Mesenchymal stem cell (in vitro differentiated cells and primary cell): ENCODE measurements around the gene PHRF1.

Experiments used
- DNase-seq: peaks from one replicate; pipeline ENCODE4 v3.0.0-alpha.2; 2013
- H2AFZ ChIP-seq: one replicate; pipeline ENCODE4 v1.6.1; 2013; ENCODE audit warnings: low read depth, mild to moderate bottlenecking, control low read depth, inconsistent platforms, low read length, moderate library complexity
- H2AK5ac ChIP-seq: 2 replicates; pipeline ENCODE4 v1.6.1; 2013; ENCODE audit warnings: low read length, moderate library complexity, mild to moderate bottlenecking, inconsistent platforms; ENCODE audit not compliant: severe bottlenecking
- H2BK120ac ChIP-seq: one replicate; pipeline ENCODE4 v1.6.1; 2013; ENCODE audit warnings: low read depth, mild to moderate bottlenecking, inconsistent platforms, low read length, moderate library complexity
- H2BK12ac ChIP-seq, 2 experiments: one replicate each; pipeline ENCODE4 v1.6.1; 2013; ENCODE audit warnings: inconsistent platforms in 2 of 2, low read length in 2 of 2, mild to moderate bottlenecking in 2 of 2, moderate library complexity in 2 of 2, control low read depth in 1 of 2
- H2BK15ac ChIP-seq: one replicate; pipeline ENCODE4 v1.6.1; 2013; ENCODE audit warnings: mild to moderate bottlenecking, low read depth, inconsistent platforms; ENCODE audit not compliant: poor library complexity, severe bottlenecking
- H2BK5ac ChIP-seq: 2 replicates; pipeline ENCODE4 v1.6.1; 2013; ENCODE audit warnings: low read depth, mild to moderate bottlenecking, low read length, control low read depth, inconsistent platforms; ENCODE audit not compliant: poor library complexity, severe bottlenecking
- H3K14ac ChIP-seq, 2 experiments: one replicate each; pipeline ENCODE4 v1.6.1; 2013; ENCODE audit warnings: inconsistent platforms in 2 of 2, low read length in 2 of 2, control low read depth in 1 of 2, mild to moderate bottlenecking in 1 of 2, moderate library complexity in 1 of 2
- H3K18ac ChIP-seq, 2 experiments: one replicate each; pipeline ENCODE4 v1.6.1; 2013; ENCODE audit warnings: inconsistent platforms in 2 of 2, low read length in 2 of 2, control low read depth in 1 of 2, low read depth in 1 of 2, mild to moderate bottlenecking in 1 of 2
- H3K23ac ChIP-seq, 2 experiments: one replicate each; pipeline ENCODE4 v1.6.1; 2013; ENCODE audit warnings: inconsistent platforms in 2 of 2, low read length in 2 of 2, mild to moderate bottlenecking in 2 of 2, moderate library complexity in 2 of 2, control low read depth in 1 of 2
- H3K27ac ChIP-seq: 2 replicates; pipeline ENCODE4 v1.5.1; 2013; ENCODE audit warnings: mild to moderate bottlenecking, moderate library complexity, low read length, control low read depth, inconsistent platforms; ENCODE audit not compliant: poor library complexity, severe bottlenecking
- H3K27me3 ChIP-seq, 2 experiments: 2 replicates each; pipeline versions ENCODE4 v1.6.1 to v1.7.0; 2013; ENCODE audit warnings: low read length in 2 of 2, mild to moderate bottlenecking in 2 of 2, moderate library complexity in 2 of 2, control low read depth in 1 of 2, inconsistent platforms in 1 of 2; ENCODE audit not compliant: control insufficient read depth in 1 of 2, insufficient read depth in 1 of 2
- H3K36me3 ChIP-seq, 2 experiments: 2 replicates each; pipeline versions ENCODE4 v1.6.1 to v1.7.0; 2013; ENCODE audit warnings: low read length in 2 of 2, control low read depth in 1 of 2, inconsistent platforms in 1 of 2, low read depth in 1 of 2, mild to moderate bottlenecking in 1 of 2; ENCODE audit not compliant: insufficient read depth in 2 of 2, control insufficient read depth in 1 of 2
- H3K4ac ChIP-seq, 2 experiments: one replicate each; pipeline ENCODE4 v1.6.1; 2013; ENCODE audit warnings: inconsistent platforms in 2 of 2, low read length in 2 of 2, mild to moderate bottlenecking in 2 of 2, moderate library complexity in 2 of 2, control low read depth in 1 of 2, low read depth in 1 of 2
- H3K4me1 ChIP-seq: 2 replicates; pipeline ENCODE4 v1.6.1; 2013; ENCODE audit warnings: low read depth, low read length, control low read depth; ENCODE audit not compliant: control insufficient read depth, insufficient read depth
- H3K4me2 ChIP-seq: 2 replicates; pipeline ENCODE4 v1.6.1; 2013; ENCODE audit warnings: low read length, mild to moderate bottlenecking, inconsistent platforms; ENCODE audit not compliant: poor library complexity, severe bottlenecking
- H3K4me3 ChIP-seq, 2 experiments: 2 replicates each; pipeline versions ENCODE4 v1.5.1 to v1.7.0; 2013; ENCODE audit warnings: low read length in 2 of 2, mild to moderate bottlenecking in 2 of 2, control low read depth in 1 of 2, low read depth in 1 of 2; ENCODE audit not compliant: insufficient read depth in 1 of 2
- H3K79me1 ChIP-seq: replicated peaks from 2 replicates; pipeline ENCODE4 v1.6.1; 2013; ENCODE audit warnings: mild to moderate bottlenecking, control low read depth, low read length, inconsistent platforms; ENCODE audit not compliant: poor library complexity, severe bottlenecking
- H3K9ac ChIP-seq: 2 replicates; pipeline ENCODE4 v1.7.0; 2013; ENCODE audit warnings: mild to moderate bottlenecking, low read length, moderate library complexity
- H3K9me3 ChIP-seq: 2 replicates; pipeline ENCODE4 v1.7.0; 2013; ENCODE audit warnings: mild to moderate bottlenecking, low read length; ENCODE audit not compliant: control insufficient read depth
- H4K8ac ChIP-seq: one replicate; pipeline ENCODE4 v1.6.1; 2013; ENCODE audit warnings: inconsistent platforms, mild to moderate bottlenecking, low read length, moderate library complexity
- H4K91ac ChIP-seq: one replicate; pipeline ENCODE4 v1.6.1; 2013; ENCODE audit warnings: mild to moderate bottlenecking, low read length, inconsistent platforms
- WGBS: methylation state at CpG from one replicate; pipeline ENCODE4 v1.1.7; 2013; ENCODE audit warnings: mixed read lengths; 5-methylcytosine and 5-hydroxymethylcytosine counted together

Gene PHRF1

GRCh38 chr11:624705-625635 is 48.7 kb downstream of the PHRF1 start, which contains the start of gene CDHR5:
Gene CDHR5 (minus strand): TSS chr11:624955. CDS start chr11:624902, 53 bp downstream.
- Histone ChIP-seq H3K14ac (no peak within 1 kb of the TSS), H3K4ac (no peak within 1 kb of the TSS), H2BK120ac (no peak within 1 kb of the TSS), H3K4me2 (no peak within 1 kb of the TSS), H2BK15ac (no peak within 1 kb of the TSS), H3K79me1 (peaks cover 2% of the 10 kb centered on the region), H2BK5ac (no peak within 1 kb of the TSS), H4K8ac (no peak within 1 kb of the TSS), H2BK12ac (no peak within 1 kb of the TSS), H3K27me3 (peaks cover 18% of the 10 kb centered on the region in 2 experiments), H4K91ac (peak within 1 kb of the TSS; percentile 20), H3K18ac (no peak within 1 kb of the TSS), H3K4me3 (no peak within 1 kb of the TSS), H3K36me3 (peaks cover 0 to 49% of the 10 kb centered on the region in 2 experiments), H3K4me1 (peaks cover 27% of the 10 kb centered on the region), H2AFZ (no peak within 1 kb of the TSS), H2AK5ac (no peak within 1 kb of the TSS), H3K27ac (no peak within 1 kb of the TSS), H3K9ac (no peak within 1 kb of the TSS), H3K23ac (no peak within 1 kb of the TSS), H3K9me3 (no peaks in the 10 kb centered on the region)
- WGBS = 78% methylated on average over 33 of the region's 33 CpGs
- DNase-seq = no peak

DNA sequence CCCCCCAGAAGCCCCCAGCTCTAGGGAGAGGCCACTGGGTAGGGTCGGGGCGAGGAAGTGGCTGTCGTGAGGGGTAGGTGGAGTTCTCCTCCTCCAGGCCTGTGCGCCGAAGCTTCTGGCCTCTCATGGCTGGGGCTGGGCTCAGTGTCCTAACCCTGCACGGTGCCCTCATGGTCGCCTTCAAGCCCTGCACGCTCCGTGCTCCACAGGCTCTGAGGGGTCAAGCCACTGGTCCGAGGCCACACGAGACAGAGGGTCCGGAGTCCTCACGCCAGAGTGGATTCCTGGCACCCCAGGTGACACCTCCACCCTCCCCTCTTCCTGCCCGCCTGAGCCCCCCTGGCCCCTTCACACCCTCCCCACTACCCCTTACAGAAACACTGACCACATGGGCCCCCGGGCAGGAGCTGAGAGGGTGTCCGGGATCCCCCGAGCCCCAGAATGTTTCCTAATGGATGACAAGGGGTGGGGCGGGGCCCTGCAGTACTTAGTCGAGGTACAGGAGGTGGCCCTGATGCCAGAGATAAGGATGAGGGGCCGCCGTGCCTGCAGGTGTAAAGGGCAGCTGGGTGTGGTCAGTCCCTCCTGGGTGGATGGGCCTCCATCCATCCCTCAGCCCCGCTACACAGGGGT is 49.5 kb downstream of the PHRF1 start:
- H3K23ac ChIP-seq = no peak overlapping the region
- no peak overlapping the region for H2AK5ac ChIP-seq
- H3K9me3 ChIP-seq = no peaks in the 10 kb centered on the region
- H2AFZ ChIP-seq = no peak overlapping the region
- peaks cover 2% of the 10 kb centered on the region for H3K79me1 ChIP-seq
- no peak overlapping the region for H3K4me2 ChIP-seq
- no peak overlapping the region for H2BK120ac ChIP-seq
- no peak overlapping the region for H3K14ac ChIP-seq
- H3K27ac ChIP-seq = no peak overlapping the region
- H3K27me3 ChIP-seq = peaks cover 18% of the 10 kb centered on the region in 2 experiments
- no peak overlapping the region for H3K4ac ChIP-seq
- no peak overlapping the region for H3K18ac ChIP-seq
- no peak overlapping the region for H3K4me3 ChIP-seq
- peaks cover 0 to 46% of the 10 kb centered on the region in 2 experiments for H3K36me3 ChIP-seq
- H3K9ac ChIP-seq = no peak overlapping the region
- 86% methylated on average over 20 of the region's 22 CpGs for WGBS
- no peak overlapping the region for H2BK5ac ChIP-seq
- H2BK15ac ChIP-seq = no peak overlapping the region
- peaks cover 27% of the 10 kb centered on the region for H3K4me1 ChIP-seq
- no peak overlapping the region for H2BK12ac ChIP-seq
- peak overlapping the region; percentile 20 for H4K91ac ChIP-seq
- no peak overlapping the region for H4K8ac ChIP-seq
- DNase-seq = no peak

DNA sequence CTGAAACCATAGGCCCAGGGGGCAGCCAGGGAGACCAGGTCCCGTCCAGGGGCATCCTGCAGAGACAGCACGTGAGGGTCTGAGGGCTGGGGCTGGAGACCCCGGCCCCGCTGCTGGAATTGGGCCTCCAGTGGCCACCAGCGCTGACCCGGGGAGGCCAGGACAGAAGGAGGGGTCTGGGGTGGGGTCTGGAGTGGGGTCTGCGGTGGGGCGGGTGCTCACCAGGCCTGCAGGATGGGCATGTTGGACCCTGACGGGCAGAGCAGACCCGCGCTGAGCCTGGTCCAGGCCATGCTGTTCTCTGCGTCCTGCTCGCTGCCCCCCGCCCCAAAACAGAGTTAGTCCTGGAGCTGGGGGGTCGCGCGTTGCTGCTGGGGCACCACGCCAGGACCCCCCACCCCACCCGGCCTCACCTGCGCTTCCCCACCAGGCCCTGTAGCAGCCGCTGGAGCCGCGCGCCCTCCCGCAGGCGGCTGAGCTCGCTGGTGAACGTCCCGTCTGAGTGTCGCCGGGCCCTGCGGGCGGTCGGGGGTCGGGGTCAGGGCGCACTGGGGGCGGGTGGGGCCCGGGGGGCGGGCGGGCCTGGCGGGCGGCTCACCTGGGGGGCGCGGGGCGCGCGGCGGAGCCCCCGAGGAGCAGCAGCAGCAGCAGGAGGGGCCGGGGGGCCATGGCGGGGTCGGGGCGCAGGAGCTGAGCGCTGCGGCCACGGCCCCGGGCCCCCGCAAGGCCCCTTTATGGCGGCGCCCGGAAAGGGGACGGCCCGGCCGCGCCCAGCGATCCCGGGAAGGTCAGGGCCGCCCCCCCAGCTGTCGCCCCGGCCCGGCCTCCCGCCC is 50.4 kb downstream of the PHRF1 start, which contains the start of gene SCT:
TSS of gene SCT (minus strand) at position 707 of the 833 bp plus-strand sequence. CDS start at position 669, 38 bp downstream.
- H3K18ac ChIP-seq = peak within 1 kb of the TSS in 1 of 2 experiments; percentile 21
- peaks cover 2% of the 10 kb centered on the region for H3K79me1 ChIP-seq
- H3K23ac ChIP-seq = peak within 1 kb of the TSS in 1 of 2 experiments; percentile 59
- H3K9me3 ChIP-seq = no peaks in the 10 kb centered on the region
- H2BK12ac ChIP-seq = no peak within 1 kb of the TSS
- no peak within 1 kb of the TSS for H3K4me2 ChIP-seq
- no peak for DNase-seq
- peak within 1 kb of the TSS; percentile 56 for H2AK5ac ChIP-seq
- no peak within 1 kb of the TSS for H2AFZ ChIP-seq
- no peak within 1 kb of the TSS for H3K4ac ChIP-seq
- no peak within 1 kb of the TSS for H3K14ac ChIP-seq
- peak within 1 kb of the TSS; percentile 25 for H4K91ac ChIP-seq
- H3K9ac ChIP-seq = no peak within 1 kb of the TSS
- H3K27me3 ChIP-seq = peaks cover 18% of the 10 kb centered on the region in 2 experiments
- H2BK120ac ChIP-seq = no peak within 1 kb of the TSS
- 36% methylated on average over 28 of the region's 72 CpGs for WGBS
- no peak within 1 kb of the TSS for H2BK15ac ChIP-seq
- peaks cover 0 to 36% of the 10 kb centered on the region in 2 experiments for H3K36me3 ChIP-seq
- peaks cover 23% of the 10 kb centered on the region for H3K4me1 ChIP-seq
- no peak within 1 kb of the TSS for H3K27ac ChIP-seq
- H3K4me3 ChIP-seq = no peak within 1 kb of the TSS
- H2BK5ac ChIP-seq = no peak within 1 kb of the TSS
- H4K8ac ChIP-seq = no peak within 1 kb of the TSS
